ENCODE results near the gene AQP2. TPM values are rescaled to one million over a fixed set of nuclear protein-coding genes. Genes with fewer than 3 reads are reported as not detected.
A peak's percentile ranks its signal among the peaks of the same experiment; 100 is the strongest.

The AQP2 gene
- total and polyA plus RNA-seq, 4 donors: not detected

DNA sequence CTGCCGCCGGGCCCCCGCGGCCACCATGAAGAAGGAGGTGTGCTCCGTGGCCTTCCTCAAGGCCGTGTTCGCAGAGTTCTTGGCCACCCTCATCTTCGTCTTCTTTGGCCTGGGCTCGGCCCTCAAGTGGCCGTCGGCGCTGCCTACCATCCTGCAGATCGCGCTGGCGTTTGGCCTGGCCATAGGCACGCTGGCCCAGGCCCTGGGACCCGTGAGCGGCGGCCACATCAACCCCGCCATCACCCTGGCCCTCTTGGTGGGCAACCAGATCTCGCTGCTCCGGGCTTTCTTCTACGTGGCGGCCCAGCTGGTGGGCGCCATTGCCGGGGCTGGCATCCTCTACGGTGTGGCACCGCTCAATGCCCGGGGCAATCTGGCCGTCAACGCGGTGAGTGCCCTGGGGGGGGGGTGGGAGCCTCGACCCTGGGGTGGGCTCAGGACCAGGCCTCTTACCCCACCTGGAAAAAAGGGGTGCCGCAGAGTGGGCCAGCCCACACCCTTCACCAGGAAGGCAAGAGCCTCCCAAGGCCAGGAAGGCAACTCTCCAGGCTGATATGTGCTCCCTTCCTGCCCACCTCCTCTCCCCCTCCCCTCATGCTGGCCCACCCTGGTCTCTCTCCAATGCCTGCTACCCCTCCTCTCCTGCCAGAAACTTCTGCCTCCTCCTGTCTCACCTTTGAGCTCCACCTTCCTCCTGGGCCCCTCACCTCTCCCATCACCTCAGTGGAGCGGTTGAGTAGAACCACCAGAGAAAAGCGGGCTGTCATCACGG lies 11.6 kb downstream of the AQP2 start:
- WGBS: 75% methylated on average over 37 of the region's 37 CpGs
- TF ChIP-seq FOXA1 (IDR thresholded peaks at IDR 0.05) (no peak), GABPA (IDR thresholded peaks at IDR 0.05 in 1 of 2, conservative IDR thresholded peaks at IDR 0.05 in 1 of 2) (no peak), JUND (IDR thresholded peaks at IDR 0.05) (no peak), NR2F2 (IDR thresholded peaks at IDR 0.05) (no peak), CTCF (IDR thresholded peaks at IDR 0.05; ENCODE audit: low read depth, low read length, missing input control) (no peak), YY1 (IDR thresholded peaks at IDR 0.05) (no peak), SP1 (IDR thresholded peaks at IDR 0.05) (no peak), REST (IDR thresholded peaks at IDR 0.05) (no peak), RAD21 (IDR thresholded peaks at IDR 0.05) (no peak), HNF4G (IDR thresholded peaks at IDR 0.05) (no peak), MAX (IDR thresholded peaks at IDR 0.05) (no peak), EGR1 (IDR thresholded peaks at IDR 0.05; ENCODE audit: low read depth in 2 of 2) (no peak), RXRA (IDR thresholded peaks at IDR 0.05) (no peak), ATF3 (IDR thresholded peaks at IDR 0.05) (no peak), TAF1 (conservative IDR thresholded peaks at IDR 0.05) (no peak), FOXA2 (IDR thresholded peaks at IDR 0.05) (no peak)
- TF ChIP-seq, protein P1, sequence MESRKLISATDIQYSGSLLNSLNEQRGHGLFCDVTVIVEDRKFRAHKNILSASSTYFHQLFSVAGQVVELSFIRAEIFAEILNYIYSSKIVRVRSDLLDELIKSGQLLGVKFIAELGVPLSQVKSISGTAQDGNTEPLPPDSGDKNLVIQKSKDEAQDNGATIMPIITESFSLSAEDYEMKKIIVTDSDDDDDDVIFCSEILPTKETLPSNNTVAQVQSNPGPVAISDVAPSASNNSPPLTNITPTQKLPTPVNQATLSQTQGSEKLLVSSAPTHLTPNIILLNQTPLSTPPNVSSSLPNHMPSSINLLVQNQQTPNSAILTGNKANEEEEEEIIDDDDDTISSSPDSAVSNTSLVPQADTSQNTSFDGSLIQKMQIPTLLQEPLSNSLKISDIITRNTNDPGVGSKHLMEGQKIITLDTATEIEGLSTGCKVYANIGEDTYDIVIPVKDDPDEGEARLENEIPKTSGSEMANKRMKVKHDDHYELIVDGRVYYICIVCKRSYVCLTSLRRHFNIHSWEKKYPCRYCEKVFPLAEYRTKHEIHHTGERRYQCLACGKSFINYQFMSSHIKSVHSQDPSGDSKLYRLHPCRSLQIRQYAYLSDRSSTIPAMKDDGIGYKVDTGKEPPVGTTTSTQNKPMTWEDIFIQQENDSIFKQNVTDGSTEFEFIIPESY (IDR thresholded peaks at IDR 0.05): no peak
- peak overlapping the region in 1 of 3 donors; percentile 18 for H3K4me3 ChIP-seq (ENCODE audit: low read depth in 1 of 3, low read length in 3 of 3)
- no peak overlapping the region for H3K9ac ChIP-seq (ENCODE audit: low read depth in 1 of 2, low read length in 2 of 2)
- H3K4me1 ChIP-seq (ENCODE audit: control insufficient read depth in 4 of 4, insufficient read depth in 4 of 4, low read length in 3 of 4): peaks cover 6 to 22% (median 16%) of the 10 kb centered on the region in 4 donors
- H3K27ac ChIP-seq (ENCODE audit: low read depth in 1 of 2, low read length in 2 of 2): no peak overlapping the region
- DNase-seq (ENCODE audit: low spot score): no peak
- H3K27me3 ChIP-seq (ENCODE audit: control insufficient read depth in 4 of 4, insufficient read depth in 4 of 4, low read length in 3 of 4): peaks cover 0 to 5% (median 1%) of the 10 kb centered on the region in 4 donors
- H3K9me3 ChIP-seq (ENCODE audit: control insufficient read depth in 4 of 4, low read length in 3 of 4): no peaks in the 10 kb centered on the region
- H3K36me3 ChIP-seq (ENCODE audit: control insufficient read depth in 4 of 4, insufficient read depth in 3 of 4, low read depth in 1 of 4, low read length in 3 of 4): no peaks in the 10 kb centered on the region

Data from liver (tissue), 9 donors.